HG03565 (cell line): ENCODE results near the gene SLC50A1.

Experiments used
- ATAC-seq: cut with Tn5 transposase; IDR thresholded peaks from one replicate; pipeline ENCODE4 v1.9.1; 2021; ENCODE audit warnings: mild to moderate bottlenecking, moderate library complexity; ENCODE audit not compliant: unreplicated experiment

Gene SLC50A1

DNA sequence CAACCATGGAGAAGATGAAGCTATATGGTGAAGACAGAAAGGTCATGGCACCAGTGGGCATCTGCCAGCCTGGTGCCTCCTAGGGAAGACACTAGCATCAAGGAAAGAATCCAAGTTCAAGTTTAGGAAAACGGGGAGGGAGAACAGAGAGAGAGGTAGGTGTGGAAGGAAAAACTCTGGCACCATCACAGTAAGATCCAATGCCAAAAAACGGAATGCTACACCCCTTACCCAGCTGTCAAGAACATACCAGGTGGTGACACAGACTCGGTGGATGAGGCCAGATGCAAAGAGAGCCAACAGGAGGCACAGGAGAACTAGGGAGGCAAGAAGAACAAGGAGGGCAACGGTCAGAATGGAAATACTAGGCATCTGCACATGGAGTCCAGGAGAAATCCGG is 33.9 kb downstream of the SLC50A1 start:
- no peak for ATAC-seq

DNA sequence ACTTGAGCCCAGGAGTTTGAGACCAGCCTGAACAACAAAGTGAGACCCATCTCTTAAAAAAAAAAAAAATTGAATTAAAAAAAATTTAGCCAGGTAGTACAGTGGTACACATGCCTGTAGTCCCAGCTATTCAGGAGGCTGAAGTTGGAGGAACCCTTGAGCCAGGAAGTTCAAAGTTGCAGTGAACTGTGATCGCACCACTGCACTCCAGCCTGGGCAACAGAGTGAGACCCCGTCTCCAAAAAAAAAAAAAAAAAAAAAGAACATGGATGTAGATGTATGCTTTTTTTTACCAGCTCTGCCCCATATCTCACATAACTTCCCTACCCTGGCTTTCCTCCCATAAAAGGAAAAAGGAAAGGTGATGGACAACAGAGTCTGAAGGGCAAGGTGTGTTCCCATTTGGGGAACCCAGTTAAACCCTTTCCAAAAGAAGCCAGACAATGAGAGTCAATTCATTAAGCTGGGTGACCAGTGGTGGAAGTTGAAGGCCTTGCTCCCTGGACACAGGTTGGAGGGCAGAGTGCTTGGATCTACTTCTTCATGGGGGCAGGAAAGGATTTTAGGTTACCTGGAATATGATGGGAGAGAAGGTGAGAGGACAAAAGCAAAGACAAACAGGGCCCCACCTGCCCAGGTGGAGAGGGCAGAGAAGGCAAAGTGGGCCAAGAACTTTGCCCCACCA is 34.6 kb downstream of the SLC50A1 start:
- ATAC-seq, result no peak

DNA sequence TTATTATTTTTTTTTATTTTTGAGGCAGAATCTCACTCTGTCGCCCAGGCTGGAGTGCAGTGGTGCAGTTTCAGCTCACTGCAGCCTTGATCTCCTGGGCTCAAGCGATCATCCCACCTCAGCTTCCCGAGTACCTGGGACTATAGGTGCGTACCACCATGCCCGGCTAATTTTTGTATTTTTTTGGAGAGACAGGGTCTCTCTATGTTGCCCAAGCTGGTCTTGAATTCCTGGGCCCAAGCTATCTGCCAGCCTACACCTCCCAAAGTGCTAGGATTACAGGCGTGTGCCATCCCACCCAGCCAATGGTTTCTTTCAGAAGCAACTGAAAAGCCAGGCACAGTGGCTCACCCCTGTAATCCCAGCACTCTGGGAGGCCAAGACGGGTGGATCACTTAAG is 35.2 kb downstream of the SLC50A1 start:
- ATAC-seq, result no peak

DNA sequence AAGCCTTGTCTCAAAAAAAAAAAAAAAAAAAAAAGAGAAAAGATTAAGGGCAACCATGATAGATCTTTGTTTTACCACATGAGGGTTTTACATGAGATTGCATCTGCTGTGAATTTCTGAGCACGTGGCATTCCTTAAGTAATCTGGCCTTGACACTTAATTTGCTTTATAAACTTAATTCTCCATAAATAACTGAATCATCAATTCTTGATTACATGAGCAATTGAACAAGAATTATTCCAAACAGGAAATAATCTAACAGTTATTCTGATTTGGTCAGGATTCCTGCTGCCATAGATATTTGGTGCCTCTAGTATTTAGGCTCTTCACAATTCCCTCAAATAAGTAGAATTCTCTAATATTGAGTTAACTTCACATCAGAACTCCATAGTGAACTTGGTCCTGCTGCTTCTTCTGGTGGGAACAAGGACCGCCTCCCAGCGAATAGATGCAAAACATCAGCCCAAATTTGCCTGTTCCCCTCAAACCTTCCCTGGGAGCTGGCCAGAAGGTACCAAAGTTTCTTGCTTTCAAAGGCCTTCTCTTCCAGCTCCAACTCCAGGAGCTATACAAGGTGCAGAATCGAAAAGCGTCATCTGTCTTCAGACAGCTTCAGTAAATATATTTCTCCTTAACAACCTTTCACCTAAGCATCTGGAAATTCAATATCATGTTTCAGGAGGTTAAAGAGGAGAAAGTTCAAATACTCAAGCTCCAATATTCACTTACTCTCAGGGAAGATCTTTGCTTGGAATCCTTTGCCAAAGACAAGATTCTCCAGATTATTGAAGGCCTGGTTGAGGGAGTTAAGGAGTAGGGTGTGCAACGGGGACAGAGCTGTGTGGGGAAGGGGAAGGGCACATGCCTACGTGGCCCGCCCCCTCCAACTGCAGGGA is 36.4 kb downstream of the SLC50A1 start:
- ATAC-seq, result no peak

DNA sequence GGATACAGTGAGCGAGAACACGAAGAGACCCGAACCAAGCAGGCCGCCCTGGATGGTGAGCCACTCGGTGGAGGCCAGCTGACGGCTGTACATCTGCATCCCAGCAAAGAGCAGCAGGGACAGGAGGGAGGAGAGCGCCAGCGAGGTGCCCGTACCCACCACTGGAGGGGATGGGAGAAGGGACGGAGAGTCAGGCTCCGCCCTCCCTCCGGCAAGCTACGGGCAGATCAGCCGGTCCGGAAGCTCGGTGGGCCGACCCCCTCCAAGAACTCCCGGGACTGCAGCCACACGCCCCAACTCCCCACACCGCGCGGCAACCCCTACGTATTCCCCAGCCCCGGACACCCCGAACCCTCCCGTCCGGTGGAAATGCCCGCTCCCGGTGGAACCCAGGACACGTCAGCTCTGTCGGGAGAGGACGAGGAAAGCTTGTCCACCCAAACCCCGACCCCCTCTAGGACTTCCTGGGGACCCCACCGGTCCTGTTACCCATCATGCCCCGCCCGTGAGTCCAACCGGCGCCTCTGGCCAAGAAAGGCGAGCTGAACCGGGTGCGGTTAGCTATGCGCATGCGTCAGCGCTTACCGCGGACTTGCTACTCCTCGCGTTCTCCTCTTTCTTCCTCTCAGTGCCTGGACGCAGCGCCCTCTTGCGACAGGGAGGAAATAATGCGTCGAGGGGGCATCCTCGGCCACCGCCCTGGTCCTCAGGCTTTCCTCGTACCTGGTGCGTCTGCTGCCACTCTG is 37.3 kb downstream of the SLC50A1 start, which contains the start of gene KRTCAP2:
Gene KRTCAP2, minus strand, starts transcription at position 573 of the 746 bp plus-strand sequence. Its CDS starts 80 bp downstream, at position 493.
- ATAC-seq, result peak; percentile 52

DNA sequence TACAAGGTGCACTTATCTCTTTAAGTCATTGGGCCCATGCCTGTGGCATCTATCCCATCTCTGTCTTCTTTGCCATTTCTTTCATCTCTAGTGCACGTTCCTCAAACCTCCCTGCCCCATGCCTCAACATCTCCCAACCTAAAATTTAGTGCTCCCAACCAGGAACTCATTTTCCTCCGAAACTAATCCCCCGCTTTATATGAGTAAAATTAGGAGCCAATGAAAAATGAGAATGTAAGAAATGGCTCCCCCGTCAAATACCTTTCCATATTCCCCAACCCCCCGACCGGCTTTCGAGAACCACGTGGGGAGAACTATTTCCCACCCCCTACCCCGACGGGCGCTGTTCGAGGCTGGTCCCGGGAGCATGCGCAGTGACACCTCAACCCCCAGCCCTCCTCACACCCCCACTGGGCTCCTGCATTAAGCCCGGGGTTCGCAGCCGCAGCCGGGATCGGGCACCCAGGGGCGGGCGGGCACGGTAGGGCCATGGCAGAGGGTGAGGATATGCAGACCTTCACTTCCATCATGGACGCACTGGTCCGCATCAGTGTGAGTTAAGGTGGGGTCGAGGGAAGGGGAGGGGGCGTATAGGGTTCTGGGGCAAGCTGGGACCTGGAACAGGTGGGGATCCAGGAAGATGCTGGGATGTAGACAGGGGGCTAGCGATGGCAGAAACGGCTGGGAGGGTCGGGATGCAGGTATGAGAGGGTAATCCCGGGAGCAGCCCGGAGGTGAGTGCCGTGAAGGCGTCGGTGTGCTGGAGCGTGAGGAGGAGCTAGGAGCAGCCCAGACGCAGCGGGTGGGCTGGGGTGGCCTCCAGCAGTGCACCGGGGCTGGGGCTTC is 38.0 kb downstream of the SLC50A1 start, which contains the start of gene TRIM46:
Gene TRIM46, plus strand, starts transcription at position 372 of the 846 bp plus-strand sequence. Its CDS starts 118 bp downstream, at position 490.
- ATAC-seq, result no peak

DNA sequence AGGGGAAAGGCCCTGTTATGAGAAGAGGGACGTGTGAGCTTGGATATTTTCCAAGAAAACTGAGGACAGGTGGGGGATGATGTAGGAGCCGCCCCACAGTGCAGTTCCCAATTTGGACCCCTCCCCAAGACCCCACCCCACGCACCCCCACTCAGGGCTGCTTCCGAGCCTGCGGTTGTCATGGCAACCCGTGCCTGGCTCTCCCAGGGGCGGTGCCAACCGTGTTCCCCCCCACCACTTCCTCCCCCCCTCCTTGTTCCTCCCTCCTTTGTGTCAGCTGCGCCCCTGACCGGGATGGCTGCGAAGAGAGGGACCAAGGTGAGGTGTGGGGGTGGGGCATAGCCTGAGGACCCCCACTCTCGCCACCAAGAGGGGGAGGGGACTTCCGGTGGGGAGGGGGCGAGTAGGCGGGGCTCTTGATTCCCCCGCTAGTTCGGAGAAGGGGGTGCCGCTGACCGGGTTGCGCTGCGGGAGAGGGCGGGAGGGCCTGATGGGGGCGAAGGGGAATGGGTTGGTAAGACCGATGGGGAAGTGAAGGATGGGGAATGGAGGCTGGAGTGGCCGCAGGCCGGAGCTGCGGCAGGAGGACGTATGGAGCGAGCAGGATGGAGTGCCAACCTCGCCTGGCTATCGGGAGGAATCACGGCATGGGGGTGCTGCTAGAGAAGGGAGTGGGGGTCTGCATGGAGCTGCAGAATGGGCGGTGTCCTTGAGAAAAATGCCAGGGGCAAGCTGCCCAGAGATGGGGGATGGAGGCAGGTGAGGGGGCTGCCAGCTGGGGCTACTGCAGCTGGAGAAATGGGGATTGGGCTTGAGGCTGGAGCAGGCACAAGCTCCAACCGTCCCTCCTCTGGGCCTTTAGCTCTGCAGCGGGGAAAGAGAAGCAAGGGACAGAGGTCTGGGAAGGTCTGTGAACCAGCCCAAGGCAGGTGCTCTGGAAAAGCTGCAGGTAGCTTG is 39.0 kb downstream of the SLC50A1 start:
- ATAC-seq, result no peak

DNA sequence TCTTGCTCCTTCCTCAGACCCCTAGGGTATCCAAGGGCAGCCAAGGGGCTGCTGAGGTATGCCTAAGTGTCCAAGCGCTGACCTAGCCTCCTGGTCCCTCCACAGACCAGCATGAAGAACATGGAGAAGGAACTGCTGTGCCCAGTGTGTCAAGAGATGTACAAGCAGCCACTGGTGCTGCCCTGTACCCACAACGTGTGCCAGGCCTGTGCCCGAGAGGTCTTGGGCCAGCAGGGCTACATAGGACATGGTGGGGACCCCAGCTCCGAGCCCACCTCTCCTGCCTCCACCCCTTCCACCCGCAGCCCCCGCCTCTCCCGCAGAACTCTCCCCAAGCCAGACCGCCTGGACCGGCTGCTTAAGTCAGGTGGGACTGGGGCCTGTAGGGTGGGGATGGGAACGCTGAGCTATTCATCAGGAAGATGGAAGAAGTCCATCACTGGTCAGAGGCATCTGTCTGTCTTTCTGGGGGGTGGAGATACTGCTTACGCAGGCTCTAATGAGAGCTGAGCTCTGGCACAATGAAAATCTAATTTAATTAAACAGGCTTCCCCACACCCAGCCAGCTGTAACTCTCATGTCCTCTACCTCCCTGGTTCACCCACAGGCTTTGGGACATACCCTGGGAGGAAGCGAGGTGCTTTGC is 39.8 kb downstream of the SLC50A1 start:
- no peak for ATAC-seq

DNA sequence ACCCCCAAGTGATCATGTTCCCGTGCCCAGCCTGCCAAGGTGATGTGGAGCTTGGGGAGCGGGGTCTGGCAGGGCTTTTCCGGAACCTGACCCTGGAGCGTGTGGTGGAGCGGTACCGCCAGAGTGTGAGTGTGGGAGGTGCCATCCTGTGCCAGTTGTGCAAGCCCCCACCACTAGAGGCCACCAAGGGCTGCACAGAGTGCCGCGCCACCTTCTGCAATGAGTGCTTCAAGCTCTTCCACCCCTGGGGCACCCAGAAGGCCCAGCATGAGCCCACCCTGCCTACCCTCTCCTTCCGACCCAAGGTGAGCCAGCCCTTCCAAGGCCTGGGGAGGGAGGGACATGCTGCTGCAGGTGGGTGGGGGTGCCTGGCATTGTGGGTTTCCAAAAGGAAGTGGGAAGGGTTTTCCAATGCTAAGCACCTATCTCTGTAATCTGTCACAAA is 40.3 kb downstream of the SLC50A1 start:
- ATAC-seq, result no peak

DNA sequence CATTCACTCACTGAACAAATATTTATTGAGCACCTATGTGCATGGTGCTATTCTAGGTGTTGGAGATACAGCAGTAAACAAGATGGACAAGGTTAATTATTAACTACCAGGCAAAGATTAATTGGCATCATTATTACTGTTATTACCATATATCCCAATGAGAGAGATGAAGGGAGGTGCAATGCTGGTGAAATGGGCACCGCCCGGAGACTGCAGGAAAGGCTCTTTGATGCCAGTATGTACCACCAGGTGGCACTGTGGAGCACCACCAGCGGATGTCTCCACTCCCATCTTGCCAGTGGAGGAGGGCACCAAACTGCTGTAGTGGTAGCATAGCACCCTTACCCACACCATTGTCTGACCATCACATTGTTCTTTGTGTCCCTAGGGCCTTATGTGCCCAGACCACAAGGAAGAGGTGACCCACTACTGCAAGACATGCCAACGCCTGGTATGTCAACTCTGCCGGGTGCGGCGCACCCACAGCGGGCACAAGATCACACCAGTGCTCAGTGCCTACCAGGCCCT is 41.0 kb downstream of the SLC50A1 start:
- no peak for ATAC-seq

DNA sequence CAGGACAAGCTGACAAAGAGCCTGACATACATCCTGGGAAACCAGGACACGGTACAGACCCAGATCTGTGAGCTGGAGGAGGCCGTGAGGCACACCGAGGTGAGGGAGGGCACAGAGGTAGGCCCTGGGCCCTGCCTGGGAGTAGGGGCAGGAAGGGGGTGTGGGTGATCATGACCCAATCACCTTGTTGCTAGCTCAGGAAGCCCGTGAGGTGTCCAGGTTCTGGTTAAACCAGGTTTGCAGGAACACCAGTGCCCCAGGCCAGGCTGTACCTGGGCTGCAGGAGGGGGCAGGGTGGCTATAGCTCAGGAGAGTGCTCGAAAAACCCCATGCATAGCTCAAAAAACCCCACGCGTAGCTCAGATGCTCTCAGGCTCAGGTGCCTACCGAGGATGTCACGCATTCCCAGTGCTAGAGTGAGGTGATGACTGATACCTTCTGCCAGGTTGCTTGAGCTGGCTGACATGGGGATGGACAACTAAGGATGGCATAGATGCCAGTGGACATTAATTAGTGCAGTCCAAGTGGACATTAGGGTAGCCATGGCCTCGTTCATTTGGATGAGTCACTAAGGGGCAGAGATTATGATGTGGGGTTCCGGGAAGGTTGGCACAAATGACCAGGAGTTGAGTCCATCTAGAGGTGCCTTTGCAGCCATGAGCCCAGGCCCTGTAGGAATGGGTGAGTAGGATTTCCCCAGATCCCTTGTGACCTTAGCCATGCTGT is 41.7 kb downstream of the SLC50A1 start:
- ATAC-seq, result no peak

DNA sequence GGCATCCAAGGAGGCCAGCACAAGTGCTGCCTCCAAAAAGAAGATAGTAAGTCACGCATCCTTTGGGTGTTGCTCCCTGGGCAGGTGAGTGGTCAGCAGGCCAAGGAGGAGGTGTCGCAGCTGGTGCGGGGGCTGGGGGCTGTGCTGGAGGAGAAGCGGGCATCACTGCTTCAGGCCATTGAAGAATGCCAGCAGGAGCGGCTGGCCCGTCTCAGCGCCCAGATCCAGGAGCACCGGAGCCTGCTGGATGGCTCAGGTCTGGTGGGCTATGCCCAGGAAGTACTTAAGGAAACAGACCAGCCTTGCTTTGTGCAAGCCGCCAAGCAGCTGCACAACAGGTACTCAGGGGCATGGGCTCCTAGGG is 42.2 kb downstream of the SLC50A1 start:
- no peak for ATAC-seq

DNA sequence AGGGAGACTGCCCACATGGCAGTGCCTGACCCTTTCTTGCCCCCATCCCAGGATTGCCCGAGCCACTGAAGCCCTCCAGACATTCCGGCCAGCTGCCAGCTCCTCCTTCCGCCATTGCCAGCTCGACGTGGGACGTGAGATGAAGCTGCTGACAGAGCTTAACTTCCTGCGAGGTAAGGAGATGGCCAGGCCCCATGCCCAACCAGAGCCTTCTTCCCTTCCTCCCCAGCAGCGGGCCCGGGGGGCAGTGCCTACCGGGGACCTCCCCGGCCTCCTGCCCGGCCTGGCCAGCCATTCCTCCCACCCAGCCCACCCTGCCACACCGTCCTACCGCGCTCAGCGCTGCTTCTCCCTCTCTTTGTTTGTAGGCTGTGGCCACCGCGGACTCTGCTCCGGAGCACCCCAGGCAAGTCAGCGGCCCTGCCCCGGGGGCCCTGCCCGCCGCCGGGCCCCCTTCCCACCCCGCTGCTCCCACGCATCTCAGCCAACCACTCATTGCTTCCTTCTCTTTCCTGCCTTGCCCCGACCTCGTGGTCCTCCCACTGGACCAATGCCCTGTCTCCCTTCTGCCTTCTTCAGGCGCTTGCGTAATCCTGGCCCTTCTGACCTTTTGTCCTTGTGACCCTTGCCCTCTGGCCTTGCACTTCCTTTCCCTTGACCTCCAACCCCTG is 42.9 kb downstream of the SLC50A1 start:
- no peak for ATAC-seq

DNA sequence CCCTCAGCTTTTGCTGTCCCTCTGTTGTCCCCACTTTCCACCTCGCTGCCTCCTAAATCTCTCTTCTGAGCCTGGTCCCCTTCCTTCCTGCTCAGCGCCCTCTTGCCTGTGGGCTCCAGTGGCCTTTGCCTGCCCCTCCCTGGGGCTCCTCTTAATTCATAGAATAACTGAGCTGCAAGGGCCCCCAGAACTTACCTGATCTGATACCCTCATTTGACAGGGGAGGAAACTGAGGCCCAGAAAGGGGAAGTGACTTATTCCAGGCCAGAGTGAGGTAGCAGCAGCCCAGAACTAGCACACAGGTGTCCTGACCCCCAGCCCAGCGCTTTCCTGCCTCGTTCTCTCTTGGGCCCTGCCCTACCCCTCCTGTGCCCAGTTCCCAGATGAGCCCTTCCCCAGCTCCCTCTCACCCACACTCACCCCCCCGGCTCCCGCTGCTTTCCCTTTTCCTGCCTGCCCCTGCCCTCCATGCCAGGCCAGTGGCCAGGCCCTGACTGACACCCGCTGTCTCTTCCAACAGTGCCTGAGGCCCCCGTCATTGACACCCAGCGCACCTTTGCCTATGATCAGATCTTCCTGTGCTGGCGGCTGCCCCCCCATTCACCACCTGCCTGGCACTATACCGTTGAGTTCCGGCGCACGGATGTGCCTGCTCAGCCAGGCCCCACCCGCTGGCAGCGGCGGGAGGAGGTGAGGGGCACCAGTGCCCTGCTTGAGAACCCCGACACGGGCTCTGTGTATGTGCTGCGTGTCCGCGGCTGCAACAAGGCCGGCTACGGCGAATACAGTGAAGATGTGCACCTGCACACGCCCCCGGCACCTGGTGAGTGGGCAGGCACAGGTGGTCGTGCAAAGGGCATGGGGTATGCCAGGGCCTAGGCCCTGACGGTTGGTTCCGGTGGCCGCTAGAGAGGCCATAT is 43.7 kb downstream of the SLC50A1 start:
- no peak for ATAC-seq

DNA sequence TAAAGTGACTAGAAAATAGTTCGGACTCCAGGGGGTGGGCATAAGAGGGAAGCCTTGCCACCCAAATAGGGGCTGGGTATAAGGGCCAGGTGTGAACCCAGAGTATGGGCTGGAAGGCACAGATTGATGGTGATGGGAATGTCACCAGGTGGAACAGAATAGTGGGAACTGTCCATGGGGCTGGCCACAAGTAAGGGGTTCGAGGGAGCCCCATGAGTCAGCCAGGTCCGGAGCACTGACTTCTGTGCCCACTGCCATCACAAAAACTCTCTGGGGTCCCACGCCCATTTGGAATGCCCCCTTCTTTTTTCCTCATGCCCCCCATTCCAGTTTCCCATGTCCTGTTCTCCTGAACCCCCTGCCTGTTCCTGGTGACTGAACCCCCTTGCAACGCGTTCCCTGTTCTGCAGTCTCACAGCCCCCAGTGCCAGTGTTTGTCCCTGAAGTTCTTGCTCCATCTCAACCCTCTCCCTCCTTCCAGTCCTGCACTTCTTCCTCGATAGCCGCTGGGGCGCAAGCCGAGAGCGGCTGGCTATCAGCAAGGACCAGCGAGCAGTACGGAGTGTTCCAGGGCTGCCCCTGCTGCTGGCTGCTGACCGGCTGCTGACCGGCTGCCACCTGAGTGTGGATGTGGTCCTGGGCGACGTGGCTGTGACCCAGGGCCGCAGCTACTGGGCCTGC is 45.9 kb downstream of the SLC50A1 start:
- ATAC-seq, result no peak
